K562 (cell line): ENCODE data around the gene CDYL. TPM values are rescaled to one million over a fixed set of nuclear protein-coding genes. Genes with fewer than 3 reads are reported as not detected.
A peak's percentile ranks its signal among the peaks of the same experiment; 100 is the strongest.

ENCODE experiments used
- ADNP ChIP-seq: fragments of 200-800 bp; sonication (Bioruptor generic); IDR thresholded peaks from 2 replicates; pipeline ENCODE4 v1.6.1; 2016; ENCODE audit warnings: missing genetic modification characterization, missing compliant biosample characterization
- AFF4 ChIP-seq: sonication (generic); formaldehyde crosslinking; IDR thresholded peaks from 2 replicates; pipeline ENCODE4 v1.8.0; 2023; ENCODE audit warnings: mild to moderate bottlenecking, missing genetic modification reagents
- ATF7 ChIP-seq: fragments of 450-650 bp; IDR thresholded peaks from 2 replicates; pipeline ENCODE4 v1.7.1; 2014; ENCODE audit warnings: mild to moderate bottlenecking, moderate library complexity
- MBD2 ChIP-seq: sonication (generic); IDR thresholded peaks from 2 replicates; pipeline ENCODE4 v1.6.1; 2016; ENCODE audit warnings: low read depth, borderline replicate concordance
- MGA ChIP-seq: fragments of 450-650 bp; IDR thresholded peaks from 2 replicates; pipeline ENCODE4 v1.6.1; 2016; ENCODE audit warnings: mild to moderate bottlenecking, moderate library complexity
- PML ChIP-seq: IDR thresholded peaks from 2 replicates; pipeline ENCODE4 v1.6.1; 2012; ENCODE audit warnings: low read length, inconsistent platforms
- RB1 ChIP-seq: fragments of 450-650 bp; IDR thresholded peaks from 2 replicates; pipeline ENCODE4 v1.6.1; 2017; ENCODE audit warnings: low read depth, mild to moderate bottlenecking
- SPI1 ChIP-seq: IDR thresholded peaks from 2 replicates; pipeline ENCODE4 v1.6.1; 2011; ENCODE audit warnings: low read depth, low read length, control low read depth, borderline replicate concordance
- TAF15 ChIP-seq: fragments of 200-400 bp; formaldehyde crosslinking; IDR thresholded peaks from 2 replicates; pipeline ENCODE4 v1.6.1; 2017; ENCODE audit warnings: mild to moderate bottlenecking, low read depth, low read length, moderate library complexity
- TEAD1 ChIP-seq, 2 experiments: fragments of 450-650 bp in 1 of 2; sonication (generic) in 1 of 2; formaldehyde crosslinking; IDR thresholded peaks; 2 replicates each; pipeline versions ENCODE4 v1.4.0 to v1.8.0; 2020 to 2022; ENCODE audit warnings: mild to moderate bottlenecking in 2 of 2, missing genetic modification reagents in 1 of 2
- ZNF324 ChIP-seq: fragments of 250-450 bp; sonication (Bioruptor Pico); IDR thresholded peaks from 2 replicates; pipeline ENCODE4 v1.4.0; 2020; ENCODE audit warnings: mild to moderate bottlenecking
- ZNF445 ChIP-seq: fragments of 250-450 bp; sonication (Bioruptor Pico); IDR thresholded peaks from 2 replicates; pipeline ENCODE4 v1.4.0; 2020; ENCODE audit warnings: low read depth, mild to moderate bottlenecking, moderate library complexity
- ZNF507 ChIP-seq: conservative IDR thresholded peaks from 2 replicates; pipeline ENCODE4 v1.6.1; 2017; ENCODE audit warnings: missing genetic modification characterization, missing compliant biosample characterization
- polyA plus RNA-seq, 8 experiments: library from polyadenylated mRNA; depleted of rRNA in 4 of 8; stranded (reverse) in 5 of 8; unstranded in 3 of 8; fragments of >200 nt; fragmentation: Nextera tagmentation in 2 of 8; fragmentation: Illumina TruSeq in 1 of 8; extraction: Ambion mirVana in 2 of 8; extraction: Trizol in 1 of 8; gene quantifications; 2 replicates each; pipeline versions ENCODE4 v1.2.1 to v1.2.3, GENCODE V29; 2011 to 2014; ENCODE audit warnings: inconsistent platforms in 1 of 8, missing spikeins in 1 of 8
- total RNA-seq, 7 experiments: library from RNA; depleted of rRNA in 6 of 7; stranded (reverse); fragments of >200 nt in 6 of 7; fragmentation: Illumina TruSeq in 2 of 7; extraction: Trizol in 2 of 7; gene quantifications; 2 replicates each; pipeline versions ENCODE4 v1.2.1 to v1.2.3, GENCODE V29; 2011 to 2021; ENCODE audit warnings: low replicate concordance in 1 of 7

CDYL gene
- total and polyA plus RNA-seq, 9 of the 15 experiments (the other 6 are each of a cell fraction or from before 2014, with no cell fraction given), result 8.1 to 45.8 (median 40.8) TPM

GRCh38 chr6:5003604-5004372 lies 227.6 kb downstream of the CDYL start, which contains the start of gene RPP40 (continued):
- TF ChIP-seq MGA (peak; percentile 100), AFF4 (CRISPR knock-in tag) (peak; percentile 69; the same call in 1 of the 2 replicates), ZNF324 (CRISPR knock-in tag) (no peak), SPI1 (0 out of 2 replicates have a peak, but pooled peaks have one; percentile 23), RB1 (peak; percentile 72), TAF15 (no peak), ZNF445 (CRISPR knock-in tag) (0 out of 2 replicates have a peak, but pooled peaks have one; percentile 37), TEAD1 (CRISPR knock-in tag; IDR thresholded peaks at IDR 0.05) (peak; percentile 51 to 96; a peak in 2 of 4 replicates), PML (peak; percentile 19; the same call in 1 of the 2 replicates), ZNF507 (tag) (no peak), ADNP (tag) (no peak), MBD2 (peak; percentile 83), ATF7 (peak; percentile 65; the same call in 1 of the 2 replicates)
